CD8-positive, alpha-beta memory T cell (primary cell): ENCODE data around the gene SNX21. TPM values are rescaled to one million over a fixed set of nuclear protein-coding genes. Genes with fewer than 3 reads are reported as not detected.

ENCODE experiments used
- CTCF ChIA-PET: fragments of 350-600 bp; sonication (Branson Sonifier 250); formaldehyde crosslinking; loops from one replicate; lab custom pipeline; 2021; ENCODE audit warnings: antibody characterized with exemption; lab: Charles Lee
- POLR2A ChIA-PET: fragments of 350-600 bp; sonication (Branson Sonifier 250); formaldehyde crosslinking; loops from one replicate; lab custom pipeline; 2021; ENCODE audit warnings: antibody characterized with exemption; lab: Charles Lee
- DNase-seq, 5 donors: peaks; one replicate each; pipeline versions ENCODE4 v3.0.0 to v3.0.0-alpha.2; 2020 to 2022; ENCODE audit warnings: mixed read lengths in 1 of 5
- H3K27ac ChIP-seq: one replicate; pipeline ENCODE4 v1.7.0; 2013; ENCODE audit warnings: low read depth, mild to moderate bottlenecking, low read length, moderate library complexity
- H3K27me3 ChIP-seq: 2 replicates; pipeline ENCODE4 v1.7.0; 2013; ENCODE audit warnings: low read length, mild to moderate bottlenecking; ENCODE audit not compliant: insufficient read depth, poor library complexity, severe bottlenecking
- H3K36me3 ChIP-seq: 2 replicates; pipeline ENCODE4 v1.7.0; 2013; ENCODE audit warnings: mild to moderate bottlenecking, low read length, moderate library complexity; ENCODE audit not compliant: insufficient read depth
- H3K4me1 ChIP-seq: 2 replicates; pipeline ENCODE4 v1.7.0; 2013; ENCODE audit warnings: mild to moderate bottlenecking, low read length, moderate library complexity; ENCODE audit not compliant: insufficient read depth
- H3K4me3 ChIP-seq: 2 replicates; pipeline ENCODE4 v1.7.0; 2013; ENCODE audit warnings: mild to moderate bottlenecking, low read length
- H3K9me3 ChIP-seq: 2 replicates; pipeline ENCODE4 v1.7.0; 2013; ENCODE audit warnings: mild to moderate bottlenecking, low read length
- H3K27ac Mint-ChIP-seq, 8 donors: one replicate each; pipeline ENCODE4 v1.8.0; 2020 to 2021; ENCODE audit warnings: mixed read lengths in 8 of 8, mild to moderate bottlenecking in 6 of 8, inconsistent platforms in 3 of 8, moderate library complexity in 3 of 8
- H3K27me3 Mint-ChIP-seq, 2 donors: one replicate each; pipeline ENCODE4 v1.8.0; 2020 to 2021; ENCODE audit warnings: mixed read lengths in 2 of 2, mild to moderate bottlenecking in 1 of 2, moderate library complexity in 1 of 2
- H3K36me3 Mint-ChIP-seq, 3 donors: one replicate each; pipeline ENCODE4 v1.8.0; 2020 to 2021; ENCODE audit warnings: mixed read lengths in 3 of 3, inconsistent platforms in 1 of 3, mild to moderate bottlenecking in 1 of 3
- H3K4me1 Mint-ChIP-seq, 3 donors: one replicate each; pipeline ENCODE4 v1.8.0; 2020 to 2021; ENCODE audit warnings: mixed read lengths in 3 of 3, inconsistent platforms in 1 of 3, mild to moderate bottlenecking in 1 of 3
- H3K4me3 Mint-ChIP-seq, 7 donors: one replicate each; pipeline ENCODE4 v1.8.0; 2020 to 2021; ENCODE audit warnings: mixed read lengths in 7 of 7, mild to moderate bottlenecking in 6 of 7, moderate library complexity in 4 of 7, inconsistent platforms in 2 of 7
- H3K9me3 Mint-ChIP-seq, 5 donors: one replicate each; pipeline ENCODE4 v1.8.0; 2020 to 2022; ENCODE audit warnings: mixed read lengths in 5 of 5, mild to moderate bottlenecking in 3 of 5, moderate library complexity in 2 of 5, inconsistent platforms in 1 of 5
- polyA plus RNA-seq: library from polyadenylated mRNA; unstranded; fragments of 300-500 nt; fragmentation: Illumina TruSeq; gene quantifications from one replicate; pipeline ENCODE4 v1.2.3, GENCODE V29; 2021
- total RNA-seq, 2 experiments: library from RNA; stranded (reverse); gene quantifications; one replicate each; pipeline ENCODE4 v1.2.3, GENCODE V29; 2021

SNX21 gene
- total and polyA plus RNA-seq, 3 experiments from 2014 or later = 1.2 to 3.4 (median 1.3) TPM

- Histone ChIP-seq H3K27ac (no peak overlapping the region), H3K36me3 (peaks cover 34% of the 10 kb centered on the region), H3K4me1 (no peaks in the 10 kb centered on the region), H3K9me3 (no peaks in the 10 kb centered on the region), H3K4me3 (no peak overlapping the region), H3K27me3 (no peaks in the 10 kb centered on the region)
- no peak overlapping the region for H3K4me3 Mint-ChIP-seq
- ChIA-PET POLR2A (no interaction called here), CTCF (interaction anchor here (1.0 kb wide), 1 partner anchor 73 kb away, joined by 3 read pairs; no protein-coding TSS in a partner anchor)
- H3K27ac Mint-ChIP-seq = peak overlapping the region in 5 of 8 donors; percentile 17 to 72 (median 64)
- DNase-seq = no peak
- H3K36me3 Mint-ChIP-seq = peaks cover 0 to 61% (median 4%) of the 10 kb centered on the region in 3 donors
- peaks cover 0 to 9% (median 5%) of the 10 kb centered on the region in 3 donors for H3K4me1 Mint-ChIP-seq
- no peaks in the 10 kb centered on the region for H3K9me3 Mint-ChIP-seq
- no peaks in the 10 kb centered on the region for H3K27me3 Mint-ChIP-seq
Observed at GRCh38 chr20:45842169-45842812, 8.7 kb downstream of the SNX21 start.

- Histone ChIP-seq H3K4me3 (no peak overlapping the region), H3K9me3 (no peaks in the 10 kb centered on the region), H3K27me3 (no peaks in the 10 kb centered on the region), H3K36me3 (peaks cover 36% of the 10 kb centered on the region), H3K4me1 (no peaks in the 10 kb centered on the region), H3K27ac (no peak overlapping the region)
- ChIA-PET POLR2A (no interaction called here), CTCF (interaction anchor here (1.4 kb wide), 1 partner anchor 9 kb away, joined by 3 read pairs; no protein-coding TSS in a partner anchor)
- no peak overlapping the region for H3K4me3 Mint-ChIP-seq
- H3K9me3 Mint-ChIP-seq = no peaks in the 10 kb centered on the region
- H3K27me3 Mint-ChIP-seq = no peaks in the 10 kb centered on the region
- H3K4me1 Mint-ChIP-seq = peaks cover 0 to 9% (median 6%) of the 10 kb centered on the region in 3 donors
- DNase-seq = no peak
- peak overlapping the region in 4 of 8 donors; percentile 21 to 71 (median 51) for H3K27ac Mint-ChIP-seq
- H3K36me3 Mint-ChIP-seq = peaks cover 0 to 69% (median 4%) of the 10 kb centered on the region in 3 donors
Observed at GRCh38 chr20:45843506-45843905, 9.9 kb downstream of the SNX21 start.

DNA sequence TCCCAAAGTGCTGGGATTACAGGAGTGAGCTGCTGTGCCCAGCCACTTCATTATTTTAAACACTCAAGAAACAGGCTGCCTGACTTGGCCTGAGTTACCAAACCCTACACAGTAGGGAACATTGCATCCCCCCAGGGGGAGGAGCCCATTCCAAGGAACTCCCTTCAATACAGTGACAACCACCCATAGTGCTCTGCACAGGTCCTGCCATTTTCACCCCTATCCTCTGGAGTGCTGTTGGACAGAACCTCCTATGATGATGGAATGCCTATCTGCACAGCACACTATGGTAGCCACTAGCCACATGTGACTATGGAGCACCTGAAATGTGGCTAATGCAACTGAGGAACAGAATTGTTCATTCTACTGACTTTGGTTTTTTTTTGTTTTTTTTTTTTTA, 11.9 kb downstream of the SNX21 start:
- Mint-ChIP-seq H3K9me3 (no peaks in the 10 kb centered on the region), H3K36me3 (peaks cover 3 to 73% (median 7%) of the 10 kb centered on the region in 3 donors)

DNA sequence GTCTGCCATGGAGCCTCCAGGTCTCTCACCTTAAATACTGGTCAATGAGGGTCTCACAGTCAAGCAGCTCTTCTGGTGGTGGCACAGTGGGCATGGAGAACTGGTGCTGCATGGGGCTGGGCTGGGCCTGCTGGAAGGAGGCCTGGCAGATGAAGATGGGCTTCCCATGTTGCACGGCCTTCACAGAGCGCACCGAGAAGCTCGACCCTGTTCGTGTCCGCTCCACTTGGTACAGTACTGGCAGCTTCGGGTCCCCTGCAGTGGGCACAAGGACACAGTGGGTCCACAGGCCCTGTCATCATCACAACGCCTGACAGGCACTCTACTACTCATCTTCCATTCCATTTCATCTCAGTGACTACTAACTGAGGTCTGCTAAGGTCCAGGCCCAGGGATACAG, 14.8 kb downstream of the SNX21 start:
- Mint-ChIP-seq H3K4me3 (no peak overlapping the region), H3K4me1 (peaks cover 3 to 19% (median 7%) of the 10 kb centered on the region in 3 donors), H3K9me3 (no peaks in the 10 kb centered on the region), H3K27me3 (no peaks in the 10 kb centered on the region), H3K27ac (peak overlapping the region in 2 of 8 donors; percentile 73 to 90), H3K36me3 (peaks cover 7 to 76% (median 13%) of the 10 kb centered on the region in 3 donors)
- Histone ChIP-seq H3K36me3 (peaks cover 37% of the 10 kb centered on the region), H3K4me3 (no peak overlapping the region), H3K4me1 (no peaks in the 10 kb centered on the region), H3K9me3 (no peaks in the 10 kb centered on the region), H3K27ac (no peak overlapping the region), H3K27me3 (no peaks in the 10 kb centered on the region)
- no peak for DNase-seq
- ChIA-PET POLR2A (no interaction called here), CTCF (no interaction called here)

More for the DNA sequence above, 11.9 kb downstream of the SNX21 start:
- no peak for DNase-seq
- Histone ChIP-seq H3K4me1 (no peaks in the 10 kb centered on the region), H3K4me3 (no peak overlapping the region), H3K27ac (no peak overlapping the region), H3K36me3 (peaks cover 37% of the 10 kb centered on the region), H3K9me3 (no peaks in the 10 kb centered on the region), H3K27me3 (no peaks in the 10 kb centered on the region)
- H3K4me1 Mint-ChIP-seq = peaks cover 2 to 15% (median 9%) of the 10 kb centered on the region in 3 donors
- no peak overlapping the region for H3K27ac Mint-ChIP-seq
- no peak overlapping the region for H3K4me3 Mint-ChIP-seq
- no peaks in the 10 kb centered on the region for H3K27me3 Mint-ChIP-seq
- POLR2A ChIA-PET = no interaction called here
- CTCF ChIA-PET = no interaction called here

DNA sequence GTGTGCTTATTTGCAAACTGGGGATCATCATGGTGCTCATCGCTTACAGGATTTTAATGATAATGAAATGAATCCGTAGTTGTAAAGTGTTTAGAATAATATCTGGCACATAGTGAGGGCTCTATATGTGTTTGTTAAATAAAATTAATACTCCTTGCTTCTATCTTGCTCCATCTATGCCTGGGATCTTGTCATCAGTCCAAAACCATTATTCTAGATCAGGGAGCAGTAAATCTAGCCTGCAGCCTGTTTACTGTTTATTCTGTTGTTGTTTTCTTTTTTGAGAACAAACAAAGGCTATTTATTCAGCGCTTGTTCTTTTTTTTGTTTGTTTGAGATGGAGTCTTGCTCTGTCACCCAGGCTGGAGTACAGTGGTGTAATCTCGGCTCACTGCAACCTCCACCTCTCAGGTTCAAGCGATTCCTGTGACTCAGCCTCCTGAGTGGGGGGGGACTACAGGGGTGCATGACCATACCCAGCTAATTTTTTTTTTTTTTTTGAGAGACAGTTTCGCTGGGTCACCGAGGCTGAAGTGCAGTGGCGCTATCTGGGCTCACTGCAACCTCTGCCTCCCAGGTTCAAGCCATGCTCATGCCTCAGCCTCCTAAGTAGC, 15.5 kb downstream of the SNX21 start:
- Mint-ChIP-seq H3K4me3 (no peak overlapping the region), H3K27ac (peak overlapping the region in 1 of 8 donors; percentile 90), H3K36me3 (peaks cover 7 to 76% (median 15%) of the 10 kb centered on the region in 3 donors), H3K9me3 (no peaks in the 10 kb centered on the region), H3K27me3 (no peaks in the 10 kb centered on the region), H3K4me1 (peaks cover 9 to 26% (median 14%) of the 10 kb centered on the region in 3 donors)
- ChIA-PET CTCF (no interaction called here), POLR2A (no interaction called here)
- peaks cover 33% of the 10 kb centered on the region for H3K36me3 ChIP-seq
- H3K27ac ChIP-seq = no peak overlapping the region
- H3K4me3 ChIP-seq = no peak overlapping the region
- DNase-seq = no peak
- no peaks in the 10 kb centered on the region for H3K4me1 ChIP-seq
- no peaks in the 10 kb centered on the region for H3K9me3 ChIP-seq
- H3K27me3 ChIP-seq = no peaks in the 10 kb centered on the region

- Histone ChIP-seq H3K27ac (no peak overlapping the region), H3K36me3 (peaks cover 25% of the 10 kb centered on the region), H3K9me3 (no peaks in the 10 kb centered on the region), H3K4me1 (peaks cover 6% of the 10 kb centered on the region), H3K4me3 (no peak overlapping the region), H3K27me3 (no peaks in the 10 kb centered on the region)
- Mint-ChIP-seq H3K4me1 (peaks cover 17 to 38% (median 21%) of the 10 kb centered on the region in 3 donors), H3K9me3 (no peaks in the 10 kb centered on the region), H3K4me3 (no peak overlapping the region), H3K27me3 (no peaks in the 10 kb centered on the region), H3K36me3 (peaks cover 7 to 74% (median 11%) of the 10 kb centered on the region in 3 donors), H3K27ac (peak overlapping the region in 2 of 8 donors; percentile 40 to 67)
- POLR2A ChIA-PET = no interaction called here
- DNase-seq = no peak
- CTCF ChIA-PET = no interaction called here
Observed at GRCh38 chr20:45850238-45850637, 16.6 kb downstream of the SNX21 start.

- Histone ChIP-seq H3K4me3 (no peak overlapping the region), H3K27ac (no peak overlapping the region), H3K9me3 (no peaks in the 10 kb centered on the region), H3K27me3 (no peaks in the 10 kb centered on the region), H3K4me1 (peaks cover 9% of the 10 kb centered on the region), H3K36me3 (peaks cover 24% of the 10 kb centered on the region)
- Mint-ChIP-seq H3K27me3 (no peaks in the 10 kb centered on the region), H3K4me1 (peaks cover 20 to 45% (median 28%) of the 10 kb centered on the region in 3 donors), H3K27ac (peak overlapping the region in 1 of 8 donors; percentile 67), H3K9me3 (no peaks in the 10 kb centered on the region), H3K36me3 (peaks cover 7 to 69% (median 11%) of the 10 kb centered on the region in 3 donors), H3K4me3 (no peak overlapping the region)
- no peak for DNase-seq
- CTCF ChIA-PET = no interaction called here
- POLR2A ChIA-PET = no interaction called here
Observed at GRCh38 chr20:45850926-45851325, 17.3 kb downstream of the SNX21 start.

DNA sequence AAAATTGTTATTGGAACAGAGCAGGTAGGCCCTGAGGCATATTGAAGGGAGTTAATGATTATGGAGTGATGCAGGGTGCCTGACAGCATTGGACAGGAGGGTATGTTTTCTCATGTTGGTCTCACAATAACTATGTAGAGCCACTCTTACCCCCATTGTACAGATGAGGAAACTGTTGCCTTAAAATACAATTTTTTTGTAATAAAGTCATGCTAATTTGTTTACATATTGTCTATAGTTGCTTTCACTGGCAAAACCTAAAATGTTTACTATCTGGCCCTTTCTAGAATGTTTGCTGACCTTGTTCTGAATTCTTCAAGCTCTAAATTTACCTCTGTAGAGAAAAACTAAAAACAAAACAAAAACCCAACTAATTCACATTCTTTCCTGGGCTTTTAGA, 17.9 kb downstream of the SNX21 start:
- no peak overlapping the region for H3K27ac ChIP-seq
- peaks cover 15% of the 10 kb centered on the region for H3K4me1 ChIP-seq
- no peak overlapping the region for H3K4me3 ChIP-seq
- CTCF ChIA-PET = no interaction called here
- Mint-ChIP-seq H3K27ac (no peak overlapping the region), H3K4me1 (peaks cover 23 to 50% (median 34%) of the 10 kb centered on the region in 3 donors), H3K4me3 (peak overlapping the region in 1 of 7 donors; percentile 42), H3K27me3 (no peaks in the 10 kb centered on the region), H3K9me3 (no peaks in the 10 kb centered on the region), H3K36me3 (peaks cover 7 to 64% (median 11%) of the 10 kb centered on the region in 3 donors)
- DNase-seq = no peak
- H3K36me3 ChIP-seq = peaks cover 18% of the 10 kb centered on the region
- no peaks in the 10 kb centered on the region for H3K27me3 ChIP-seq
- POLR2A ChIA-PET = no interaction called here
- H3K9me3 ChIP-seq = no peaks in the 10 kb centered on the region
